Measurements from ENCODE around the gene COPS3.

Gene COPS3

GRCh38 chr17:17216236-17216635 is 64.8 kb downstream of the COPS3 start:
- DNase-seq (ENCODE audit: low read depth in 3 of 3): no peak

DNA sequence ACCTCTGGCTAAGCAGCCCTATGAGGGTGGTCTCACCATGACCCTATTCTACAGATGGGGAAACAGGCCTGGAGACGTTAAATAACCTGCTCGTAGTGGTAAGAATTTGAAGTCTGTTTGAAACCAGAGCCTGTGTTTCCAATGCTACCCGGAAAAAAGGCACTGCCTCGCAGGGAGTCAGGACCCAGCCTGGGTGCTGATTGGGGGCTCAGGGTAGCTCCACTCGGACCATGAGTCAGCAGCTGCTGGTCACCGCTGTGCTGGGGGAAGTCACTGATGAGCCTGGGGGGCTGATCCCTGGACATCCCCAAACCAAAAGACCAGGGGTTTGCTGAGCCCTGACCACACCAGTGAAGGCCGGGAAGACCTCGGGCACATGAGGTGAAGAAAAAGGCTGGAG is 65.5 kb downstream of the COPS3 start:
- DNase-seq (ENCODE audit: low read depth in 3 of 3): no peak

DNA sequence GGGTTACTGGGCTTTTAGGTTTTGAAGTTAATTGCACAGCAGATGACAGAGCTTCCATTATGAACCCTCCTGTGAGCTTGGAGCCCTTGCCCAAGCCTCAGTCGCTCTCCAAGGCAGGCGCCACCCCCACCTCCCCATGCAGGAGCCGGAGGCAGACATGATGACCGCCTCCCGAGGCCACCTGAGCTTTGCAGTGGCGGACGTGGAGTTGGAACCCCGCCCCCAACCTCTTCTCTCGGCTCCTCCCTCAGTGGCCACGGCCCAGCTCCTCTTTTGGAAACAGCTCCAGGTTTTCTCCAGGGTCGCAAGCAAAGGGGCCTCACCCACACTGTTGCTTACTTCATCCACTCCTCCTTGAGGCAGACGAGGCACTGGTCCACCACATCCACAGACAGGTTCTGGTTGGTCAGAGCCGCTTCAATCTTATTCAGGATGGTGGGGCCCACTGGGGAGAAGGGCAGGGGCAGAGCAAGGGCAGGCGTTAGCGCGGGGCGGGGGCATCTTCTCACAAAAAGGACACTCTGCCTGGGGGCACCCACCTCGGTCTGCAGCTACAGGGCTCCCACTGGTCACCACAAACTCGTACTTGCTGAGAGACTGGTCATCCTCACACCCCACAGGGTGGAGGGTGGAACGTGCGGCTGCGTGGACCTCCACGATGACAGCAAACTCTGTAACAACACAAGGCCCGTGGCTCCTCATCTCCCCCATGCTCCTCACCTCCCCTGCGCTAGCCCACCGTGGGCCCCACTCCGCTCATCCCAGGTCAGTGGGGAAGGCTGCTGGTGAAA is 66.2 kb downstream of the COPS3 start:
- no peak for DNase-seq (ENCODE audit: low read depth in 3 of 3)

GRCh38 chr17:17213775-17214174 is 67.3 kb downstream of the COPS3 start:
- DNase-seq (ENCODE audit: low read depth in 3 of 3): no peak

DNA sequence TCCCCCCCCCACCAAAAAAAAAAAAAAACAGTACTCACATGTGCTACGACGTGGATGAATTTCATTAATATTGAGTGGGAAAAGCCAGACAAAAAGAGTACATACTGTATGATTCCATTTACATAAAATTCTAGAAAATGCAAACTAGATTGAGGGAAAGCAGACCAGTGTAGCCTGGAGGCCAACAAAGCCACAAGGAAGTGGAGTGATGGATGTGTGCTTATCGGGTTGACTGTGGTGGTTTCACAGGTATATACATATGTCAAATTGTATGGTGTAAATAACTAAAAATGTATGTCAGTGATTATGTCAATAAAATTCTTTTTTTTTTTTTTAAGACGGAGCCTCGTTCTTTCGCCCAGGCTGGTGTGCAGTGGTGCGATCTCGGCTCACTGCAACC is 73.0 kb downstream of the COPS3 start:
- DNase-seq (ENCODE audit: low read depth in 3 of 3): no peak

DNA sequence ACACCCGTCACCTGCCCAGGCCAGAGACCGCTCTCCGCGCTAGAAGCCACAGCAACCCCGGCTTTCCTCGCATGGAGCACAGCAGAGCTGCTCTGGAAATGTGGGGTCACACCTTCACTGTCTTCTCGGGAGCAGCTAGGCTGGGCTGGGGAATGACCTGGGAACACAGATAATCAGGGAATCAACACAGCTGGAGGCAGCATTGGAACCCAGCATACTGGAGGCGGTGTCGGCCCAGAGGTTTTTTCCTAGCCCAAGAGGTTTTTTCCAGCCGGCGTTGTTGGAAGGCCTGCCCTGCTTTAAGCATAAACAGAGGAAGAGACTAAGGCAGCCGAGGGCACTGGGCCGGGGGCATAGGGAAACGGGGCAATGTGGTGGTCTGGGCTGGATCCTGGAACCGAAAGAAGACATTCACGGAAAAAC is 74.1 kb downstream of the COPS3 start:
- DNase-seq (ENCODE audit: low read depth in 3 of 3): no peak

GRCh38 chr17:17206124-17206912 is 74.7 kb downstream of the COPS3 start, which contains the start of gene PLD6:
PLD6 (minus strand) TSS chr17:17206333; CDS start chr17:17206286, 47 bp downstream.
- peak; percentile 80 to 91 (median 89) for DNase-seq (ENCODE audit: low read depth in 3 of 3)

GRCh38 chr17:17205368-17206123 is 75.5 kb downstream of the COPS3 start:
- DNase-seq (ENCODE audit: low read depth in 3 of 3): peak; percentile 32 to 52 (median 44)

DNA sequence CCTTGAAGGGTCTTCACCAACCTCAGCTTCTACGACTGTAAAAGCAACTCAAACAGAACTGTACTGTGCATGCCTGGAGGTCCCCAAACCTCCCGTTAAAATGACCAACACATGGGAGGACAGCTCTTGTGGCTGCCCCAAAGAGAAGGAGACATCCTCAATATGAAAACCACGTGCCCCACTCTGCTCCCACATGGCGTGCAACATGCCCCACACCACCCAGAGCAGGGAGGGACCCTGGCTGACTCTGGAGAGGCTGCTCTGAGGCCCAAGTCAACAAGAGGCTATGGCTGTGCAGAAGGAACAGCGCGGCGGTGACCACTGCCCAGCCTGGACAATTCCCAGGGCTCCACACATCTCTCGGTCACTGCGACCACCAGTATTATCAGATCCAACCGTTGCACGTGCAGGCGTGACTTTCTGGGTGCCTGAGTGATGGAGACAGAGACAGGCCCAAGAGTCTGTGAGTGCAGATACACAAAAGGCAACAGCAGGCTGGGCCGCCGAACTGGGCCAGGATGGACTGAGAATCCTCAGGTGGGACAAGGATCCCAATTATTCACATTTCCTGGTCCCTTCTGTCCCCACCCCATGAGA is 76.3 kb downstream of the COPS3 start:
- DNase-seq (ENCODE audit: low read depth in 3 of 3): no peak

- no peak for DNase-seq (ENCODE audit: low read depth in 3 of 3)
These were observed 76.9 kb downstream of the COPS3 start for GRCh38 chr17:17204041-17204591.

DNA sequence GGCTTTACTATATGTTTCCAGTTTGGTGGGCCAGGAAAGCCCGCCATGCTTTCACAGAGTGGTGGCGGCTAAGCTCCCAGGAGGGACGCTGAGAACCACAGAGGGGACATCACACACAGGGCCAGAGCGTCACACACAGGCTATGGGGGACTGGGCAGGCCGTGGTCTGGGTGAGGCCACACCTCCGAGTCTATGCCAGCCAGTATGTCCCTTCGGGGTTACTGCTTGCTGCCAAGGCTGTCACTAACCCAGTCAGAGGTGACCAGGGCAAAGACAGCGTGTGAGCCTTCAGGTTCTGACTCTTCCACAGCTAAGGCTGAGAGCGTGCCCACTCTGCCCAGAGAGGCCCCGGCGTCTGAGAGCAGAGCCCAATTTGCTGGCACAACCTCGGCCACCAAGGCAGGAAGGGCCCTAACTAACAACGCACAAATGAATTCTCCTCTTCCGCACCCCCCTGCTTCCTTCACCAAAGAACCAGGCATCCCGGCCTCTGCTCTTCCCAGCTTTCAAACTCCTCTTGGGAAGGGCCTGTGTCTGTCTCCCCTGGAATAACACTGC is 77.8 kb downstream of the COPS3 start:
- DNase-seq (ENCODE audit: low read depth in 3 of 3): no peak

GRCh38 chr17:17201907-17202306 is 79.1 kb downstream of the COPS3 start:
- no peak for DNase-seq (ENCODE audit: low read depth in 3 of 3)

DNA sequence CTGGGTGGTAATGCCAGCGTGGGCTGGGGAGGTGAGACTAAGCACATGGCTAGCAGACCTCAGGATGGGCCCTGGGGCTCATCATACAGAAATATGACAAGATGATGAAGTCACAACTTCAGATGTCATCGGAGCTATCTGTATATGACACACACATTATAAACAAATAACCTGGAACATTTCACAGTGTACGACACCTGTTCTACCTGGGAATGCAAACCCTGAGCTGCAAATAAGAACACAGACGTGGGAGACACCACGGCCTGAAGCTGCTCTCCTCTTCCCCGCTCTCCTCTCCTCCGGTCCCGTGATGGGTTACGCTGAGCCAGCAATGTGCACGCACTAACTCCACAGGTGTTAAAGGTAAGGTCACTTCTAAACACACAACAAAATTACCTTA is 79.8 kb downstream of the COPS3 start:
- no peak for DNase-seq (ENCODE audit: low read depth in 3 of 3)

GRCh38 chr17:17200831-17201230 is 80.2 kb downstream of the COPS3 start:
- DNase-seq (ENCODE audit: low read depth in 3 of 3): no peak

DNA sequence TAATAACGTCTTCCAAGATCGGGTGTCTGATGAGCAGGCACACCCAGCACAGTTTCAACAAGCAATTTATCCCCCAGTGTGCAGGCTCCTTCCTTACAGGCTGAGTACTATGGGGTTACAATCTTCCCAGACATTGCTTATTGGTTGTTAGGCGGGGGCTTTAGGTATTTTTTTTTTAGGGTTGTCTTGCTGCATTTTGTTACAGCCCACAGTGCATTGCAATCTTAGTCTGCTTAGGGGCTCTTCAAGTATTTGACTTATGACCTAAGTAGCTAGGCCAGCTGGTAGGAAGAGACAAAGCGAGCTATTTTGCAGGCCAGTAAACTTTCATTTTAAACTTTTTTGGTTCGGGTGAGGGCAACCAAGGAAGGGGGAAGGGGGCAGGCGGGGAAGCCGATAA is 80.7 kb downstream of the COPS3 start:
- no peak for DNase-seq (ENCODE audit: low read depth in 3 of 3)

DNA sequence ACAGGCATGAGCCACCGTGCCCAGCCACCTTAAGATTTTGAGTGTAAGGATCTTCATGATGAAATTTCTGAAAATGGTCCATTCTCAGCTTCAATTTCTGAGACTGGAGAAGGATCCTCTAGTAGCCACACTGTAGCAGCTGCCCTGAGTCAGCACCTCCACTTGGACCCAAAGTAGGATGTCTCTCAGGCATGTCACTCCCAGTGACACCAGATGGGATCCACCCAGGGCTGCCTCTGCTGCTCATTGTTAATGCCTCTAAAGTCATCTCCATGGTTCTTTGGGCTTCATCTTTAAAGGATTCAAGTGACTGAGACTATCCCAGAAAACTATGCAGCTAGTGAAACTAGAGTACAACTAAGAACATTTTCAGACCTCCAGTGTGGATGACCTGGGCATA is 82.8 kb downstream of the COPS3 start:
- no peak for DNase-seq (ENCODE audit: low read depth in 3 of 3)

DNA sequence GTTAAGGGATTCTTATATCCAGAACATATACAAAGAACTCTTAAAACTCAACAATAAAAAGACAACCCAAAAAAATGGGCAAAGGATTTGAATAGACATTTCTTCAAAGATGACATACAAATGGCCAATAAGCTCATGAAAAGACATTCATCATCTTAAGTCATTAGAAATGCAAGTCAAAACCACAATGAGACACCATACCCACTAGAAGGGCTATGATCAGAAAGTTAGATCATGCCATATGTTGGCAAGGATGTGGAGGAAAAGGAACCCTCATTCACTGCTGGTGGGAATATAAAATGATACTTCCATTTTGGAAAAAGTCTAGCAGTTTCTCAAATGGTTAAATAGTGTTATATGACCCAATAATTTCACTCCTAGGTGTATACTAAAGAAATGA is 84.3 kb downstream of the COPS3 start:
- no peak for DNase-seq (ENCODE audit: low read depth in 3 of 3)

All from stimulated activated CD4-positive, alpha-beta T cell treated with anti-CD3 and anti-CD28 coated beads, TNF-alpha, amount 100 ng/mL, for 4 hours (primary cell).